Measurements from ENCODE around the gene MYO3B.
"Not testable (repeated sequence)": the region's sequence is repeated elsewhere in the genome, so short reads cannot be mapped to it uniquely, and the experiment has no call there.

The MYO3B gene

DNA sequence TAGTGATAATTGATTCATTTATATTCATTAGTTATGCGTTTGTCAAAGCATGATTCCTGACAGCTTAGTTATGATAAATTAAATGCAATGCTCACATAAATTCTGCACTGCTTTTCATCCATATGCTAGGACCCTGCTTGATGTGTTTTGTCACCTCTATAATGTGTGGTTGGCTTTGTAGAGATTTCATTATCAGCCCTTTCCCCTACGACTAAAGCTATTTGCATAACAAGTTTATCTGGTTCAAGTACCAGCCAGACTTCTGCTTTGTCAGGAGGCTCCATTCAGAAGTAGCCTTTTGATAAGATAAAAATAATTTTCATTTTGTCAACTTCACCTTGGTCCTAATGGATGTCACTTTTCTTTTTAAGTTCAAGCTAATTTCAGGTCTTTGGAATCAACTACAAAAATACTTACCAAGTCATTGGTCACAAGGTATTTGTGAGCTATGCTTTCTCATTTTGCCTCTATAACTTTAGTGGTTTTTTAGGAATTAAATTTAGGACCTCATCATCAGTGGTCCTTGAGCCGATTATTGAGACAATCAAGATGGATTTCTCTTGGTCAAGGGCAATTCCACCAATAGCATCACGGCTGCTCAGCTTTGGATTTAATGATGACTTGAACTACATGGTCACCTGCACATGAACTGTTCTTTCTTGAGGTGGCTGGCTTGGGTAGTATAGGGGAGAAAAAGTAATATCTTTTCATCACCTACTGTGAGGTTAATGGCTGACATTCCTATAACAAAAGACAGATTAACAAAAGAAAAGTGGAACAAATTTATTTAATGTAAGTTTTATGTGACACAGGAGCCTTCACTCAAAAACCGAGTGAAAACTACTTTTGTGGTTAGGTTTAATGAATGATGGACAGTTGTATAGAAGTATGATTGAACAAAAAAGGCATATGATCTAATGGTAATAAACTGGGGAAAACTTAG lies 162.1 kb downstream of the MYO3B start:
- no peak overlapping the region for H3K4me3 ChIP-seq (ENCODE audit: low read depth, low read length)
- TF ChIP-seq, protein P1, sequence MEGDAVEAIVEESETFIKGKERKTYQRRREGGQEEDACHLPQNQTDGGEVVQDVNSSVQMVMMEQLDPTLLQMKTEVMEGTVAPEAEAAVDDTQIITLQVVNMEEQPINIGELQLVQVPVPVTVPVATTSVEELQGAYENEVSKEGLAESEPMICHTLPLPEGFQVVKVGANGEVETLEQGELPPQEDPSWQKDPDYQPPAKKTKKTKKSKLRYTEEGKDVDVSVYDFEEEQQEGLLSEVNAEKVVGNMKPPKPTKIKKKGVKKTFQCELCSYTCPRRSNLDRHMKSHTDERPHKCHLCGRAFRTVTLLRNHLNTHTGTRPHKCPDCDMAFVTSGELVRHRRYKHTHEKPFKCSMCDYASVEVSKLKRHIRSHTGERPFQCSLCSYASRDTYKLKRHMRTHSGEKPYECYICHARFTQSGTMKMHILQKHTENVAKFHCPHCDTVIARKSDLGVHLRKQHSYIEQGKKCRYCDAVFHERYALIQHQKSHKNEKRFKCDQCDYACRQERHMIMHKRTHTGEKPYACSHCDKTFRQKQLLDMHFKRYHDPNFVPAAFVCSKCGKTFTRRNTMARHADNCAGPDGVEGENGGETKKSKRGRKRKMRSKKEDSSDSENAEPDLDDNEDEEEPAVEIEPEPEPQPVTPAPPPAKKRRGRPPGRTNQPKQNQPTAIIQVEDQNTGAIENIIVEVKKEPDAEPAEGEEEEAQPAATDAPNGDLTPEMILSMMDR (IDR thresholded peaks at IDR 0.05; ENCODE audit: control insufficient read depth, extremely low read depth, insufficient read depth), result no peak
- no peak for DNase-seq (ENCODE audit: low read depth)

DNA sequence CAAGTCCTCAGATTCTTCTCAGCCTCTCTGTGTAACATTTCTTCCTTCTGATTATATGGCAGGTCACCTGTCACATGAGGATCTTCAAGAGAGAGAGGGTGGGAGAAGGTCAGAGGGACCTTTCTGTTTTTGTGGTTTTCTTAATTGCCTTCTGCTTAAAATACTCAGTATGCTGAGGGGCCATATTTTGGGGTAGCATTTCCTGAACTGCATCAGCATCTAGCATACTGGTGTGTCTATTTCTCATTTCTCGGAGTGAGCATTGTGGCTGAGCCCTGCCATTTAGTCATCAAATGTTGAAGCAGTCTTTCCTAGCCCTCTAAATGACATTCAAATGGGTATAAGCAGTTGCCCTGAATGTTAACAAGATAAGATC lies 162.7 kb downstream of the MYO3B start:
- no peak for DNase-seq (ENCODE audit: low read depth)
- no peak overlapping the region for H3K4me3 ChIP-seq (ENCODE audit: low read depth, low read length)

DNA sequence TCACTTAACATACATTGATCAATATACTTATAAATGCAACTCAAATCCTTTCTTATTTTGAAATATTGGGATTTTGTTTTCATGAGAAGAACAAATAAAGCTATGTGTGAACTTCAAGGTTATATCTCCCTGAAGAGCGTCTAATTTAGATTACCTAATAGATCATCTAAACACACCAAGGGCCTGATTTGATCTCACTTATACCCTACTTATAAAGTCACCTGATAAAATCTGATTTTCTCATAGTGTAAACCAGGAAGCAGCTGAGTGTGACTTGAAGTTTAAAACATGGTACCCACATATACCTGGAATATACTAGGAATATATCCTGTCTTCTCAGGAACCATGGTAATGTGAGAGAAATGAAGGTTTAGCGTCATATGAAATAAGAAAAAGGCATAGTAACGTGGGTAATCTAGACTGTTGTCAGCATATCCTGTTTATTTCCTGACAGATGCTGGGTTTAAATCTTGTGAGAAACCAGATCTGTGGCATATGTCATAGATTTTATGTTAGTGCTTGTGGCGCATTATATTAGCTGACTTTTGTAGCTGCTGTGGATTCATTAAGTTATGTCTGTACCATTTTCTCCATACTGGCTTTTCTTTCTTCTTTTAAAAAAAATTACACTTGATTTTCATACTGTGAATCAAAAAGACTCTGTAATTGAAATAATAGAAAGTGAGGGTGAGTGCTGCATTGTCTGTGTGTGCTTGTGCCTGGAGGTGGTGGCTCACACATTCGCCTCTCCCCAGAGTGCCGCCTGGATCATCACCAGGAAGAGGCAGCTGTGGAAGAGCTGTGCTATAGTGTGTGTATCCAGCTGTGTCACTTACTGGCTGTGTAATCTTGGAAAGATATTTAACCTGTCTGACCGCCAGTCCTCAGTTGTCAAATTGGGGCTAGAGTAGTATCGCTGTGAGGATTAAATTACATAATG lies 164.0 kb downstream of the MYO3B start:
- TF ChIP-seq, protein P1 (IDR thresholded peaks at IDR 0.05; ENCODE audit: control insufficient read depth, extremely low read depth, insufficient read depth), result no peak
- no peak overlapping the region for H3K4me3 ChIP-seq (ENCODE audit: low read depth, low read length)
- no peak for DNase-seq (ENCODE audit: low read depth)

More for the DNA sequence above, 162.7 kb downstream of the MYO3B start:
- TF ChIP-seq, protein P1 (IDR thresholded peaks at IDR 0.05; ENCODE audit: control insufficient read depth, extremely low read depth, insufficient read depth), result no peak

DNA sequence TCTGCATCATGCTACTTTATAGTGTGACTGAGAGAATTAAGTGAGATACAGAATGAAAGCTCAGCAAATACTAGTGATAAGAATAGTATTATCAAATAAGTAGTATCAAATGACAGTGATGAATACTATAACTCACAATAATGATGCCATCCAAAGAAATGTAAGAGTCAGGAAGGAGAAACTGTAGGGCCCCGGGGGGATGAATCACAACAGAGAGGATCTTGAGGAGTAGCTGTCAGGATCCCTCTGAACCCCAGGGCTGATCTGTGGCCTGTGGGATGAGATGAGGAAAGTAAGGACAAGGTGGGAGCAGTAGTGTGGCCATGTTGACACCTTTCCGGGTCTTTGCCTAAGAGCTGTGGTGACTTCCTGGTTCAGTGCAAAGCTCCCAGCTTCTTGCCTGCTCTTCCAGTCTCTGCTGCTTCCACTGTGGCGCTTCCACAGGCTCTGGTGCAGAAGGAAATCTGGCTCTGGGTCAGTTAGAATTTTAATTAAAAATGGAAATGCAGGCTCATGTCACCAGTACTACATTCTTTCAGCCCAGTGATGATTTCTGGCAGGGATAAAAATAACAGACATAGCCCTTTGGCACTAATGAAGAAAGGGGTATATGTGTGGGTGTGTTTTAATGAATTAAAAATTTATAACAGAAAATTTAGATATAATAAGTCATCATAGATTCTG lies 166.9 kb downstream of the MYO3B start:
- no peak overlapping the region for H3K4me3 ChIP-seq (ENCODE audit: low read depth, low read length)
- DNase-seq (ENCODE audit: low read depth), result no peak
- TF ChIP-seq, protein P1 (IDR thresholded peaks at IDR 0.05; ENCODE audit: control insufficient read depth, extremely low read depth, insufficient read depth), result no peak

DNA sequence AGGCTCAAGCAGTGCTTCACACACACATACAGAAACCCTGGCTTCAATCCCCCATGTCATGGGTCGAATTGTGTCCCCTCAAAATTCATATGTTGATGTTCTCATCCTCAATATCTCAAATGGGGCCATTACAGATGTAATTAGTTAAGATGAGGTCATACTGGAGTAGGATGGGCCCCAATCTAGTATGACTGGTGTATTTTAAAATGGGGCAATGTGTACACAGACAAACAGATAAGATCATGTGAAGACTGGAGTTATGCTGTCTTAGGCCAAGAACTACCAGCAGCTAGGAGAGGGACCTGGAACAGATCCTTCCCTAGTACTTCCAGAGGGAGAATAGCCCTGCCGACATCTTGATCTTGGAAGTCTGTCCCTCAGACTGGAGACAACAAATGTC lies 167.7 kb downstream of the MYO3B start:
- TF ChIP-seq, protein P1 (IDR thresholded peaks at IDR 0.05; ENCODE audit: control insufficient read depth, extremely low read depth, insufficient read depth), result no peak
- H3K4me3 ChIP-seq (ENCODE audit: low read depth, low read length), result no peak overlapping the region
- no peak for DNase-seq (ENCODE audit: low read depth)

DNA sequence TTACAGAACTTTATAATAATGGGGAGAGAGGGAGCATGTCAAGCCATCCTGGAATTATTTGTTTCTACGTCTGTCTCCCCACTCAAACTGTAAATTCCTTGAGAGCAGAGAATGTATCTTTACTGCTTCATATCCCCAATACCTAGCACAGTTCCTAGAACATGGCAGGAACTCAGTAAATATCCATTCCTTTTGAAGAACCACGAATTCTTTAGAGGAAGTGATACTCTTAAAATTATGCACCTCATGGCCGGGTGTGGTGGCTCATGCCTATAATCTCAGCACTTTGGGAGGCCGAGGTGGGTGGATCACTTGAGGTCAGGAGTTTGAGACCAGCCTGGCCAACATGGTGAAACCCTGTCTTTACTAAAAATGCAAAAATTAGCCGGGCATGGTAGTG lies 171.3 kb downstream of the MYO3B start:
- H3K4me3 ChIP-seq (ENCODE audit: low read depth, low read length); DNase-seq (ENCODE audit: low read depth): not testable (repeated sequence)

Measured in LNCaP clone FGC (cell line).